GM12891 (cell line): ENCODE results near the gene CCKAR.

Experiments
- POLR2A ChIP-seq: IDR thresholded peaks from 2 replicates; pipeline ENCODE4 v1.6.1; 2011; ENCODE audit warnings: low read depth, low read length, control low read depth
- POLR2AphosphoS5 ChIP-seq: IDR thresholded peaks from 2 replicates; pipeline ENCODE4 v1.6.1; 2011; ENCODE audit warnings: low read depth, low read length, control low read depth
- SPI1 ChIP-seq: IDR thresholded peaks from 2 replicates; pipeline ENCODE4 v1.6.1; 2011; ENCODE audit warnings: low read depth, low read length, control low read depth
- TAF1 ChIP-seq: IDR thresholded peaks from 2 replicates; pipeline ENCODE4 v1.6.1; 2011; ENCODE audit warnings: low read depth, low read length, control low read depth

DNA sequence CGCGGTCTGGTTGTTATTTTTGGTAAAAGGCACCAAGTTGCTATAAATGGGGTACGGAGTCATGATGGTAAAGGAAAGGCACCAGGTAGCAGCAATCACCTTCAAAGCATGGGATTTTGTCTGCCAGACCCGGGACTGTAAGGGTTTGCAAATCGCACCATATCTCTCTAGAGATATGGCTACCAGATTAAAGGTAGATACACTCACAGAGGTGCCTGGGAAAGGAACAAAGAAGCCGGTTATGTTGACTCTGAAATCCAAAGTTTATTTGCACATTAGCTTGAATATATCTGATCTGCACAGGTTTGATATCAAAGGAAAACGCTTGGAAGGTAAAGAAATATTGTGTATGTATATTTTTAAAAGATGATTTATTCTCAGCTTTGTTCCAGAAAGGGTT is 4.6 kb downstream of the CCKAR start:
- TF ChIP-seq POLR2A = no peak
- no peak for TF ChIP-seq POLR2AphosphoS5
- TF ChIP-seq TAF1 = no peak
- no peak for TF ChIP-seq SPI1
